ENCODE results near the gene C17orf114.

C17orf114 gene

GRCh38 chr17:4777969-4778760 is 24.0 kb downstream of the C17orf114 start:
- Histone ChIP-seq H4K20me1 (ENCODE audit: insufficient read depth, low read length) (no peaks in the 10 kb centered on the region), H3K79me2 (ENCODE audit: insufficient read depth, low read depth, low read length) (no peaks in the 10 kb centered on the region), H2AFZ (ENCODE audit: low read length) (no peak overlapping the region), H3K9me3 (ENCODE audit: low read length) (no peaks in the 10 kb centered on the region), H3K4me2 (ENCODE audit: low read length) (no peak overlapping the region), H3K36me3 (ENCODE audit: insufficient read depth, low read length) (no peaks in the 10 kb centered on the region), H3K27ac (ENCODE audit: low read depth, low read length, poor library complexity, severe bottlenecking) (no peak overlapping the region), H3K9me2 (ENCODE audit: insufficient read depth, low read length) (no peaks in the 10 kb centered on the region), H3K4me3 (ENCODE audit: low read depth, low read length, poor library complexity, severe bottlenecking) (no peak overlapping the region), H3K4me1 (ENCODE audit: insufficient read depth, low read length, poor library complexity, severe bottlenecking) (peaks cover 14% of the 10 kb centered on the region)
- POLR2A ChIA-PET: interaction anchor here (0.9 kb wide), 1 partner anchor 43 kb away, joined by 3 read pairs; no protein-coding TSS in a partner anchor
- CTCF ChIA-PET (ENCODE audit: unreplicated experiment): no interaction called here
- intact Hi-C loops (cut with micrococcal nuclease; ENCODE audit: unreplicated experiment): no loop called here
- TF ChIP-seq EZH2phosphoT487 (IDR thresholded peaks at IDR 0.05; ENCODE audit: borderline replicate concordance, low read depth, low read length): no peak
- DNase-seq (ENCODE audit: low spot score): peak; percentile 22
- BruUV-seq (replicated peaks): no TSS peak

DNA sequence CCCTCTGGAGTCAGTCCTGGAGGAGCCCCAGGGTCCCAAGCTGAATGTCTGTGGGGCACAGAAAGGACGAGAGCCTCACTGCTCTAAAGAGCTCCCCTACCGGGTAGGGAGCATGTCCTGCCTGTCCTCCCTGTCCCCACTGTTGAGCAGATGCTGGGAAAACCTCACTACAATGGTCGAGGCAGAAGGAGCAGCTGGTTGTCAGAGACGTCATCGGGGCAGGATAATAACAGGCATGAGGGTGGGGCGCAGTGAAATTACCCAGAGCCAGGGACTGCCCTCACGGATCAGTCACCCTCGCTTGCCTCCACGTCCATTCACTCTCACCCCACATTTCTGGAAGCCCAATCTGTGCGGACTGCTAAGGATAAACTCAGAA is 29.9 kb downstream of the C17orf114 start:
- TF ChIP-seq EZH2phosphoT487 (IDR thresholded peaks at IDR 0.05; ENCODE audit: borderline replicate concordance, low read depth, low read length) (no peak), CTCF (conservative IDR thresholded peaks at IDR 0.05; ENCODE audit: low read length) (no peak)
- Histone ChIP-seq H3K27ac (ENCODE audit: low read depth, low read length, poor library complexity, severe bottlenecking) (no peak overlapping the region), H3K4me2 (ENCODE audit: low read length) (no peak overlapping the region), H3K4me1 (ENCODE audit: insufficient read depth, low read length, poor library complexity, severe bottlenecking) (peaks cover 14% of the 10 kb centered on the region), H3K79me2 (ENCODE audit: insufficient read depth, low read depth, low read length) (no peaks in the 10 kb centered on the region), H3K9me3 (ENCODE audit: low read length) (no peaks in the 10 kb centered on the region), H3K36me3 (ENCODE audit: insufficient read depth, low read length) (no peaks in the 10 kb centered on the region), H4K20me1 (ENCODE audit: insufficient read depth, low read length) (no peaks in the 10 kb centered on the region), H2AFZ (ENCODE audit: low read length) (no peak overlapping the region), H3K9me2 (ENCODE audit: insufficient read depth, low read length) (no peaks in the 10 kb centered on the region), H3K4me3 (ENCODE audit: low read depth, low read length, poor library complexity, severe bottlenecking) (no peak overlapping the region)
- POLR2A ChIA-PET: interaction anchor here (0.6 kb wide), 1 partner anchor 110 kb away, joined by 7 read pairs; no protein-coding TSS in a partner anchor
- BruUV-seq (replicated peaks): no TSS peak
- no peak for DNase-seq (ENCODE audit: low spot score)
- CTCF ChIA-PET (ENCODE audit: unreplicated experiment): no interaction called here
- intact Hi-C loops (cut with micrococcal nuclease; ENCODE audit: unreplicated experiment): loop anchor here (5.0 kb wide), 1 partner anchor 40 kb away; the partner anchor contains the start of gene MED11

- Histone ChIP-seq H3K27ac (ENCODE audit: low read depth, low read length, poor library complexity, severe bottlenecking) (no peak within 1 kb of the TSS), H3K36me3 (ENCODE audit: insufficient read depth, low read length) (no peaks in the 10 kb centered on the region), H4K20me1 (ENCODE audit: insufficient read depth, low read length) (no peaks in the 10 kb centered on the region), H3K4me3 (ENCODE audit: low read depth, low read length, poor library complexity, severe bottlenecking) (no peak within 1 kb of the TSS), H2AFZ (ENCODE audit: low read length) (no peak within 1 kb of the TSS), H3K9me3 (ENCODE audit: low read length) (no peaks in the 10 kb centered on the region), H3K4me2 (ENCODE audit: low read length) (no peak within 1 kb of the TSS), H3K9me2 (ENCODE audit: insufficient read depth, low read length) (no peaks in the 10 kb centered on the region), H3K79me2 (ENCODE audit: insufficient read depth, low read depth, low read length) (no peaks in the 10 kb centered on the region), H3K4me1 (ENCODE audit: insufficient read depth, low read length, poor library complexity, severe bottlenecking) (peaks cover 14% of the 10 kb centered on the region)
- intact Hi-C loops (cut with micrococcal nuclease; ENCODE audit: unreplicated experiment): loop anchor here (5.0 kb wide), 1 partner anchor 39 kb away; the partner anchor contains the start of gene MED11
- no peak for DNase-seq (ENCODE audit: low spot score)
- no TSS peak for BruUV-seq (replicated peaks)
- POLR2A ChIA-PET: interaction anchor here (0.6 kb wide), 1 partner anchor 1780 kb away, joined by 4 read pairs; no protein-coding TSS in a partner anchor
- CTCF ChIA-PET (ENCODE audit: unreplicated experiment): no interaction called here
- no peak for TF ChIP-seq CTCF (conservative IDR thresholded peaks at IDR 0.05; ENCODE audit: low read length)
- no peak for TF ChIP-seq EZH2phosphoT487 (IDR thresholded peaks at IDR 0.05; ENCODE audit: borderline replicate concordance, low read depth, low read length)
These were observed 30.5 kb downstream of the C17orf114 start, which contains the start of gene TM4SF5 for GRCh38 chr17:4771519-4772234. TM4SF5 (plus strand) TSS chr17:4771886; CDS start chr17:4771923, 37 bp downstream.

All from OCI-LY7 (cell line).